ENCODE measurements around the gene GNAI3.

DNA sequence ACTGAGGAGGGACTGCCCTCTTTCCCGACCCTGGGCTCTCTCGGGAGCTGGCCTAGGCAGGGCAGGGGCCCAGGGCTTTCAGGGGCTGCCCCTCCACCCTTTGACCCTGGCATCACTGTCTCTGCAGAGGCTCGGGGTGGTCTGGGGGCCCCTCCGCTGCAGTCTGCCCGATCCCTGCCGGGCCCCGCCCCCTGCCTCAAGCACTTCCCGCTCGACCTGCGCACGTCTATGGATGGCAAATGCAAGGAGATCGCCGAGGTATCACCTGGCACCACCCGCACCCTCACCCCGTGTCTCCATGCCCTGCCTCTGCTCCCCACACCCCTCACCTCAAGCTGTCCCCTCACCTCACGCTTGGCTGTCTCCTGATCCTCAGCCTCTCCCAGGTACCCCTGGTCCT lies 76.8 kb downstream of the GNAI3 start:
- TF ChIP-seq, protein P1, sequence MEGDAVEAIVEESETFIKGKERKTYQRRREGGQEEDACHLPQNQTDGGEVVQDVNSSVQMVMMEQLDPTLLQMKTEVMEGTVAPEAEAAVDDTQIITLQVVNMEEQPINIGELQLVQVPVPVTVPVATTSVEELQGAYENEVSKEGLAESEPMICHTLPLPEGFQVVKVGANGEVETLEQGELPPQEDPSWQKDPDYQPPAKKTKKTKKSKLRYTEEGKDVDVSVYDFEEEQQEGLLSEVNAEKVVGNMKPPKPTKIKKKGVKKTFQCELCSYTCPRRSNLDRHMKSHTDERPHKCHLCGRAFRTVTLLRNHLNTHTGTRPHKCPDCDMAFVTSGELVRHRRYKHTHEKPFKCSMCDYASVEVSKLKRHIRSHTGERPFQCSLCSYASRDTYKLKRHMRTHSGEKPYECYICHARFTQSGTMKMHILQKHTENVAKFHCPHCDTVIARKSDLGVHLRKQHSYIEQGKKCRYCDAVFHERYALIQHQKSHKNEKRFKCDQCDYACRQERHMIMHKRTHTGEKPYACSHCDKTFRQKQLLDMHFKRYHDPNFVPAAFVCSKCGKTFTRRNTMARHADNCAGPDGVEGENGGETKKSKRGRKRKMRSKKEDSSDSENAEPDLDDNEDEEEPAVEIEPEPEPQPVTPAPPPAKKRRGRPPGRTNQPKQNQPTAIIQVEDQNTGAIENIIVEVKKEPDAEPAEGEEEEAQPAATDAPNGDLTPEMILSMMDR (IDR thresholded peaks at IDR 0.05; ENCODE audit: low read length), result no peak
- TF ChIP-seq EZH2 (IDR thresholded peaks at IDR 0.05; ENCODE audit: borderline replicate concordance, low read length), result no peak
